Type B pancreatic cell (in vitro differentiated cells): Measurements from ENCODE around the gene OSBPL5. TPM values are rescaled to one million over a fixed set of nuclear protein-coding genes. Genes with fewer than 3 reads are reported as not detected.
A peak's percentile ranks its signal among the peaks of the same experiment; 100 is the strongest.

ENCODE experiments used
- DNase-seq: peaks from one replicate; pipeline ENCODE4 v3.0.0; 2021; ENCODE audit warnings: mixed read lengths; ENCODE audit not compliant: unreplicated experiment; ENCODE audit errors: extremely low spot score
- H3K27ac Mint-ChIP-seq: 2 replicates; pipeline ENCODE4 v1.8.0; 2021; ENCODE audit warnings: mild to moderate bottlenecking, mixed read lengths
- H3K27me3 Mint-ChIP-seq: 2 replicates; pipeline ENCODE4 v1.8.0; 2021; ENCODE audit warnings: mixed read lengths
- H3K36me3 Mint-ChIP-seq: 2 replicates; pipeline ENCODE4 v1.8.0; 2021; ENCODE audit warnings: mixed read lengths
- H3K4me1 Mint-ChIP-seq: one replicate; pipeline ENCODE4 v1.8.0; 2021; ENCODE audit warnings: mixed read lengths; ENCODE audit not compliant: unreplicated experiment
- H3K4me3 Mint-ChIP-seq: 2 replicates; pipeline ENCODE4 v1.8.0; 2021; ENCODE audit warnings: mild to moderate bottlenecking, mixed read lengths
- H3K9me3 Mint-ChIP-seq: 2 replicates; pipeline ENCODE4 v1.8.0; 2021; ENCODE audit warnings: mixed read lengths
- total RNA-seq: library from RNA; stranded (reverse); gene quantifications from 2 replicates; pipeline ENCODE4 v1.2.1, GENCODE V29; 2021; ENCODE audit warnings: low replicate concordance
- TF ChIP-seq, protein P1 (sequence below): fragments of 200-600 bp; sonication (generic); conservative IDR thresholded peaks from 2 replicates; pipeline ENCODE4 v1.5.0; 2021; ENCODE audit warnings: antibody characterized with exemption, mild to moderate bottlenecking

OSBPL5 gene
- total RNA-seq, 1 donor from 2014 or later, result 33.1 TPM

GRCh38 chr11:3206922-3207204 is 41.8 kb upstream of the OSBPL5 start:
- H3K4me3 Mint-ChIP-seq, result no peak overlapping the region
- TF ChIP-seq, protein P1, sequence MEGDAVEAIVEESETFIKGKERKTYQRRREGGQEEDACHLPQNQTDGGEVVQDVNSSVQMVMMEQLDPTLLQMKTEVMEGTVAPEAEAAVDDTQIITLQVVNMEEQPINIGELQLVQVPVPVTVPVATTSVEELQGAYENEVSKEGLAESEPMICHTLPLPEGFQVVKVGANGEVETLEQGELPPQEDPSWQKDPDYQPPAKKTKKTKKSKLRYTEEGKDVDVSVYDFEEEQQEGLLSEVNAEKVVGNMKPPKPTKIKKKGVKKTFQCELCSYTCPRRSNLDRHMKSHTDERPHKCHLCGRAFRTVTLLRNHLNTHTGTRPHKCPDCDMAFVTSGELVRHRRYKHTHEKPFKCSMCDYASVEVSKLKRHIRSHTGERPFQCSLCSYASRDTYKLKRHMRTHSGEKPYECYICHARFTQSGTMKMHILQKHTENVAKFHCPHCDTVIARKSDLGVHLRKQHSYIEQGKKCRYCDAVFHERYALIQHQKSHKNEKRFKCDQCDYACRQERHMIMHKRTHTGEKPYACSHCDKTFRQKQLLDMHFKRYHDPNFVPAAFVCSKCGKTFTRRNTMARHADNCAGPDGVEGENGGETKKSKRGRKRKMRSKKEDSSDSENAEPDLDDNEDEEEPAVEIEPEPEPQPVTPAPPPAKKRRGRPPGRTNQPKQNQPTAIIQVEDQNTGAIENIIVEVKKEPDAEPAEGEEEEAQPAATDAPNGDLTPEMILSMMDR, result no peak
- DNase-seq, result no peak
- H3K36me3 Mint-ChIP-seq, result no peaks in the 10 kb centered on the region
- peaks cover 5% of the 10 kb centered on the region for H3K9me3 Mint-ChIP-seq
- H3K27me3 Mint-ChIP-seq, result peaks cover 31% of the 10 kb centered on the region
- H3K27ac Mint-ChIP-seq, result no peak overlapping the region
- H3K4me1 Mint-ChIP-seq, result peaks cover 4% of the 10 kb centered on the region

DNA sequence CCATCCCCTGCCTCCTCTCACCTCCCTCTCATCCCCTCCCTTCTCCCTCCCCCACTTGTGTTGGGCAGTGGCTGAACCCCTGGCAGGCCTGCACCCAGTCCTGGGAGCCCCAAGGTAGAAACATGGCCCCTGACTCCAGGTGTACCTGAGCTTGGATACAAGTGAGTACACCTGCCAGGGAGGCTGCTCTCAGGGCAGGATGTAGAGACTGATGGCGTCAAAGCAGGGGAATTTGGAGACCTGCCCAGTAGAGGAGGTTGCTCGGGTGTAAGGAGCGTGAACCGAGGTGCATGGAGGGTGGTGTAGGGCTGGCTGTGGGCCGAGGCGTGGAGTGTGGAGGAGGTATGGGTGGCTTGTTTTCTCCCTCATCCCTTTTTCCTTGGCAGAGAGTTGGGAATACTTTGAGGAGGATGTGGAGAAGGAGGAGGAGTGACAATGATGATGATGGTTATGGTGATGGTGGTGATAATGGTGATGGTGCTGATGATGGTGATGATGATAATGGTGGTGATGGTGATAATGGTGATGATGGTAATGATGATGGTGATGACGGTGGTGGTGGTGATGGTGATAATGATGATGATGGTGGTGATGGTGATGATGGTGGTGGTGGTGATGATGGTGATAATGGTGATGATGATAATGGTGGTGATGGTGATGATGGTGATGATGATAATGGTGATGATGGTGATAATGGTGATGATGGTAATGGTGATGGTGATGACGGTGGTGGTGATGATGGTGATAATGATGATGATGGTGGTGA is 41.2 kb upstream of the OSBPL5 start:
- TF ChIP-seq, protein P1, result no peak
- no peak overlapping the region for H3K4me3 Mint-ChIP-seq
- no peaks in the 10 kb centered on the region for H3K36me3 Mint-ChIP-seq
- H3K9me3 Mint-ChIP-seq, result no peaks in the 10 kb centered on the region
- DNase-seq, result no peak
- no peak overlapping the region for H3K27ac Mint-ChIP-seq
- H3K4me1 Mint-ChIP-seq, result peaks cover 4% of the 10 kb centered on the region
- peaks cover 34% of the 10 kb centered on the region for H3K27me3 Mint-ChIP-seq

- Mint-ChIP-seq H3K4me1 (peaks cover 4% of the 10 kb centered on the region), H3K36me3 (no peaks in the 10 kb centered on the region), H3K27me3 (peaks cover 42% of the 10 kb centered on the region), H3K27ac (no peak overlapping the region), H3K4me3 (no peak overlapping the region), H3K9me3 (no peaks in the 10 kb centered on the region)
- TF ChIP-seq, protein P1, result no peak
- DNase-seq, result no peak
These were observed 40.4 kb upstream of the OSBPL5 start for GRCh38 chr11:3205261-3206155.

- no peak for DNase-seq
- Mint-ChIP-seq H3K4me3 (no peak overlapping the region), H3K9me3 (no peaks in the 10 kb centered on the region), H3K36me3 (no peaks in the 10 kb centered on the region), H3K27me3 (peaks cover 41% of the 10 kb centered on the region), H3K4me1 (peaks cover 4% of the 10 kb centered on the region), H3K27ac (no peak overlapping the region)
- TF ChIP-seq, protein P1, result no peak
These were observed 39.3 kb upstream of the OSBPL5 start for GRCh38 chr11:3204141-3205015.

DNA sequence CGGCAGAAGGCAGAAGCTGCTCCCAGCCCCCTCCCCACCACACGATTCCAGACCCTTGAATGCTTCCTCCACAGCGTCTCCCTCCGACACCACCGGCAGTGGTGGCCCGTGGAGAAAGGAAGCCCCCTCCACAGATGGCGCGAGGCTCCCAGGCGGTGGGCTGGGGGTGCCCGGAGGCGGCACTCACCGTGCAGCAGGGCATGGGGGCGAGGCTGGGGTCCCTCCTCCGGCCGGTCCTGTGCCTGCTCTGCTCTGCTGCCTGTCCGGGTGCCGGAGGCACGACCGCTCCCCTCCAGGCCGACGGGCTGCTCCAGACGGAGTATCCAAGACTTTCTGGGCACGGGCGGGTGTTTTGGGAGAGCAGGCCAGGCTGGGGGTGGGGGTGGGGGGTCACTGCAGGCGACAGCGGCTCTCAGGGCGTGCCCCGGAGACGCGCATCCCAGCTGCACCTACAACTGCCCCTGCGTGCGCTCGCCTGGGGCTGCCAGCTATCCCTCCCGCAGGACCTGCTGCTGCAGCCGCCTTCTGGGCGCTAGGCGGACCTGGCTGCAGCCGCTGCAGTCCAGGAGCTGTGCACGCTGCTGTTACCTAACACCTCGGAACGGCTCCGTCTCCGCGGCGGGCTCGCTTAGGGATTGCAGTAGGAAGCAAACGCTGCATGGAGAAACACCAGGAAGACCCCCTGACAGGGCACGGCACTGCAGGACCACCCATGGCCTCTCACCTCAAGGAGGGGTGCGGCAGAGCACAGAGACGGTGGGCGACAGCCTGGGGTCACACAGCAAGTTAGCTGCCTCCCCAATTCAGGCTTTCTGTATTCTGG is 38.3 kb upstream of the OSBPL5 start:
- peaks cover 4% of the 10 kb centered on the region for H3K4me1 Mint-ChIP-seq
- peaks cover 44% of the 10 kb centered on the region for H3K27me3 Mint-ChIP-seq
- TF ChIP-seq, protein P1, result peak; percentile 10
- no peaks in the 10 kb centered on the region for H3K9me3 Mint-ChIP-seq
- H3K27ac Mint-ChIP-seq, result no peak overlapping the region
- DNase-seq, result no peak
- no peak overlapping the region for H3K4me3 Mint-ChIP-seq
- no peaks in the 10 kb centered on the region for H3K36me3 Mint-ChIP-seq
